ENCODE results near the gene EDNRA.

Gene EDNRA

DNA sequence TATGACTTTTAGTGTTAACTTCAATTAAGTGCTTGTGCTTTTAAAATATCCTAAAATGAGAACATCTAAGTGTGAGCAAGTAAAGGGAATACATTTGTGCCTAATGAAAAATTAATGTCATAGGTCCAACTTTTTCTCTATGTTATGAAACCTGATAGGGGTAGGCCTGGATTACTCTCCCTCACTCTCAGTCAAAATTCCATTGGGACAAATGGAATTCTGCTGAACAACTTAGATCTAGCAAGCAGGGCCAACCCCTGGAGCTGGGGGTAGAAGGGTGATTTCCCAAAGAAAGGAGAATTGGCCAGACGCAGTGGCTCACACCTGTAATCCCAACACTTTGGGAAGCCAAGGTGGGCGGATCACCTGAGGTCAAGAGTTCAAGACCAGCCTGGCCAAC, 67.4 kb downstream of the EDNRA start:
- TF ChIP-seq, protein P1, sequence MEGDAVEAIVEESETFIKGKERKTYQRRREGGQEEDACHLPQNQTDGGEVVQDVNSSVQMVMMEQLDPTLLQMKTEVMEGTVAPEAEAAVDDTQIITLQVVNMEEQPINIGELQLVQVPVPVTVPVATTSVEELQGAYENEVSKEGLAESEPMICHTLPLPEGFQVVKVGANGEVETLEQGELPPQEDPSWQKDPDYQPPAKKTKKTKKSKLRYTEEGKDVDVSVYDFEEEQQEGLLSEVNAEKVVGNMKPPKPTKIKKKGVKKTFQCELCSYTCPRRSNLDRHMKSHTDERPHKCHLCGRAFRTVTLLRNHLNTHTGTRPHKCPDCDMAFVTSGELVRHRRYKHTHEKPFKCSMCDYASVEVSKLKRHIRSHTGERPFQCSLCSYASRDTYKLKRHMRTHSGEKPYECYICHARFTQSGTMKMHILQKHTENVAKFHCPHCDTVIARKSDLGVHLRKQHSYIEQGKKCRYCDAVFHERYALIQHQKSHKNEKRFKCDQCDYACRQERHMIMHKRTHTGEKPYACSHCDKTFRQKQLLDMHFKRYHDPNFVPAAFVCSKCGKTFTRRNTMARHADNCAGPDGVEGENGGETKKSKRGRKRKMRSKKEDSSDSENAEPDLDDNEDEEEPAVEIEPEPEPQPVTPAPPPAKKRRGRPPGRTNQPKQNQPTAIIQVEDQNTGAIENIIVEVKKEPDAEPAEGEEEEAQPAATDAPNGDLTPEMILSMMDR (conservative IDR thresholded peaks at IDR 0.05) = no peak
- no peak for TF ChIP-seq ZFX (IDR thresholded peaks at IDR 0.05)
- no peak overlapping the region for H3K27ac ChIP-seq

DNA sequence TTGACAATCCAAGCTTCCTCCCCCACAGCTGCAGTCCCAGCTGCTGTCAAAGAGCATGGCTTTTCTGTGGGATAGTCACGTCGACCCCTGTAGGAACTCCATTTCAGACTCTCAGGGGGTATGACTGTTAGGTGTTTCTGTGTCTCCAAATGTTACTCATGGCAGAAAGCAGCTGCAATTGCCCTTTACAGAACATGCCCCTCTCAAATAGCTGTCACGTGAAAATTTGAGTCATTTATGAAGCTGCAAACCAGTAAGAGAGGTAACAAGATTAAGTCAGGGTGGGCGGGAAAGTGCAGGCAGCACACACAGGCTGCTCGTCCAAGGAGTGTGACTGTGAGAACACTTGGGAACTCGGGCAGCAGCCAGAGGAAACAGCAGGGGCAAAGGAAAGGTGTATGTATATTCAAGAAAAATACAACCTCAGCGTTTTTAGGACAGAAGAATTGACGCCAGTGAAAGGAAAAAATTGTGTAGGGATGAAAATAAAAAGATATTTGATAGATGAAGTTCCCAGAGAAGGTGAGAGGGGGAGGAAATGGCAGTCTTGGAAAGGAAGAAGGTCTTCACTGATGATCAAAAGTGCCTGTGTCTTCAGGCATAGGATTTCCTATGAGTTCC, 69.8 kb downstream of the EDNRA start:
- H3K27ac ChIP-seq = no peak overlapping the region
- TF ChIP-seq, protein P1 (conservative IDR thresholded peaks at IDR 0.05) = no peak
- no peak for TF ChIP-seq ZFX (IDR thresholded peaks at IDR 0.05)

DNA sequence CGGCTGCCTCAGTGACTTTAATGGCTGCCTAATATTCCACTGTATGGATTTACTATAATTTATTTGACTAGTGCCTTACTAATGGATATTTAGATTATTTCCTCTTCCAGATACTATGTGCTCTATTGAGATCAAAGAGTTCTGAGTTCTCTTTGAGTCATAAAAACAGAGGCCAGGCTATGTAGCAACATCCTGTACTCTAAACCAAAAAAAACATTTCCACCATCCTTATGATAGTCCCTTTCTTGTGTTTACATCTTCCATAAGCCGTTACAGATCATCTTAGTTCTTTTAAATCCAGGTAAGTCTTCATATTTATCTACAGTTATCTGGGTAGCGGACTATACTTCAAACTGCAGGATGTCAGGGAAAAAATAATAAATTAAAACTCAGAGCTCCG, 79.7 kb downstream of the EDNRA start:
- TF ChIP-seq ZFX (IDR thresholded peaks at IDR 0.05) = no peak
- TF ChIP-seq, protein P1 (conservative IDR thresholded peaks at IDR 0.05) = no peak
- H3K27ac ChIP-seq = no peak overlapping the region

DNA sequence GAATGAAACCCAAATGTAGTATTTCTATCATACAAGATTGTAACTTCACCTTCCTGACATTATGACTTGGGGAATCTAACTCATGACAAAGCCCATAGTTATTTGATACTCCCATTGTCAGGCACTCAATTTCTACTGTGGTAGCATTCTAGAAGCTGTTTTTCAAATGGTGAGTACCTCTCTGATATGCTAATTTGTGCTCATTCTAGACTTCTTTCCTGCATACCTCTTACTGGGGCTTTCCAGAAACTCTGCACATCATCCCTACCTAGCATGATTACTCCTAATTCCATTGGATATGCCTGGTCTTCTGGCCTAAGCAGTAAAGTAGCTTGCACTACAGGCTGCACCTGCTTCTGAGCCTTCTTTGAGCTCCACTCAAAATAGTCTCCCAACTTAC, 85.9 kb downstream of the EDNRA start:
- TF ChIP-seq ZFX (IDR thresholded peaks at IDR 0.05) = no peak
- TF ChIP-seq, protein P1 (conservative IDR thresholded peaks at IDR 0.05) = no peak
- H3K27ac ChIP-seq = no peak overlapping the region

DNA sequence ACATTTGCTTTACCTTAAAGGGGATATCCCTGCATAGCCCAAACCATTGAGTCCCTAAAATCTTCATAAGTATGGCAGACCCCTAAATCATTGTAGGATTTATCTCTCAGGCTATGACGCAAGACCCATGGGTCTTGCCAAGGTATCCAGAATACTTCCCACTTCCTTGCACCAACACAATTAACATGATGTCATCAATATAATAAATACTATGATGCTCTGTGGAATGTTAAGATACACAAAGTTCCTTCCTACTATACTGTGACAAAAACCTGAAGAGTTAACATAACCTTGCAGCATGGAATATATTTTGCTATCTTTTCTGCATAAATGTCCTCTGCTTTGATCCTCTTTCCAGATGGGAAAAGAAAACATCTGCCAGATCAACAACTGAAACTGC, 86.4 kb downstream of the EDNRA start:
- H3K27ac ChIP-seq = no peak overlapping the region
- TF ChIP-seq, protein P1 (conservative IDR thresholded peaks at IDR 0.05) = no peak
- no peak for TF ChIP-seq ZFX (IDR thresholded peaks at IDR 0.05)

DNA sequence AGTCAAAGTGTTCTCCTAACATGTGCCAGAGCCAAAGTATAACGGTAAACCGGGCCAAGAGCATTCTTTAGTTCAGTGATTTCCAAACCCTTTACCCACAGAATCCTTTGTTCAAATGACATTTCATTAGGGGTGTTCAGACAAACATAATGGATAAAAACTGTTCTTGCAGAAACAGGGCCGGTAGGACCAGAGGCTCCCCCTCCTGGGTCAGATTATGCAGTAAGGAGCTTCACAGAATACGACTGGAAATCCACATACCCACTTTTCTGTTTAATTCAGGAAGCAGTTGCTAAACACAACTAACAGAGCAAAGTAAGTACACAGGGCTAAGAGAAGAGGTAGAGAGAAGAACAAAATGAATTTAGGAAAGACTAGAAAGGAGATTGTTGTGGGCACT, 89.7 kb downstream of the EDNRA start:
- TF ChIP-seq ZFX (IDR thresholded peaks at IDR 0.05) = no peak
- TF ChIP-seq, protein P1 (conservative IDR thresholded peaks at IDR 0.05) = 0 out of 2 replicates have a peak, but pooled peaks have one; percentile 5
- no peak overlapping the region for H3K27ac ChIP-seq

DNA sequence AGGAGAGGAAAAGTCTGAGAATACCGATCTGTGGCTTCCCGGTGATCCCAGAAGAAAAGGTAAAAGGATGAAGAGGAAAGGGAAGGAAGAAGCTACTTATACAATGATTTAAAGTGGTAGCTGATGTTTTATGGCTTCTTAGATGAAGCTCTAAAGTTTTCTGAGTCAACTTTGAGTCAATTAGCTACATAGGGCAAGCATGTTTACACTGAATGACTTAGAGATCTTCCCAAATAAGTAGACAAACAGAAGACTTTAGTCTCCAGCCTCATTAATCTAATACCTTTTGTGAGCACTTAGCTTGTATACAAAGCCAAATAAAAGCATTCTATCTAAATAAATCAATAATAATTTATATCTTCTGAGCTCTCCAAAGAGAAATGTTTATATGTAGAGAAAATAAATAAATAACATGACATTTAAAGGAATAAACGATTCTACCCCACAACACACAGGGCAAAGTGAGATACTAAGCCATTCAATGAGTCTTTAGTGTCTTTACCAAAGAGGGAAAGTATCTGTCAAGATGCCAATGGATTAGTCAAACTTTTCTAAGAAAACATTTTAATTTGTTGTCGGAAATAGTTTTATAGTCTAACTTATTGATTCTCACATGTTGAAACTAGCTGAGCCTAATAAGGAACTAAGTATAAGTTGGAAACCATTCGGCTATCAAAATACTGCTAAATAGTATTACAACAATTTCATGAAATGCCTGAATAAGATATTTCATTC, 90.3 kb downstream of the EDNRA start:
- H3K27ac ChIP-seq = no peak overlapping the region
- no peak for TF ChIP-seq ZFX (IDR thresholded peaks at IDR 0.05)
- TF ChIP-seq, protein P1 (conservative IDR thresholded peaks at IDR 0.05) = no peak
